Measurements from ENCODE around the gene NUDT4B. TPM values are rescaled to one million over a fixed set of nuclear protein-coding genes. Genes with fewer than 3 reads are reported as not detected.
"Not testable (repeated sequence)": the region's sequence is repeated elsewhere in the genome, so short reads cannot be mapped to it uniquely, and the experiment has no call there.

Gene NUDT4B
- total RNA-seq, 1 donor from 2014 or later = 1.0 TPM

DNA sequence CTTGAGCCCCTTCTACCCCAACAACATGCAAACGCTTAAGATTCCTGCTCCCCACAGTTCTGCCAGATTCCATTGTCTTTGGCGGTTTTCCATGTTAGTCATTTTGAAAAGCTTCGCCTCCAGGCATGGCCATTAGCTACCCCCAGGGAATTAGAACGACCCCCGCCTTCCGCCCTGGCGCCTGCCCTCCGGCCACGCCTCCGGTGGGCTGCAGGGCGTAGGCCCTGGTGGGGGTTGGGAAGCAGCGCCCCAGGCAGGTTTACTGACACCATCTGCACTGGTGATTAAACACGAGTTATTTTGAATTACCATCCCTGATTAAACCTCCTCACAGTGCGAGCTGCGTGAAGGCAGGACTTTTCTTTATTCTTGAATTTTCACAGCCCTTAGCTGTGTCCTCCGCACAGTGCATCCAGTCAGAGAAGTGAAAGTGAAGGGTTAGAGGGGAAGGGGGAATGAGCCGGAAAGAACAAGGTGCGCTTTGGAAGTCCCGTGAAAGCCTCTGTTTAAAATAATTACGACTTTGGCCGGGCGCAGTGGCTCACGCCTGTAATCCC is 43.0 kb downstream of the NUDT4B start:
- not testable (repeated sequence) for H3K4me1 ChIP-seq (ENCODE audit: control insufficient read depth in 3 of 3, insufficient read depth in 3 of 3, low read length in 3 of 3); H3K4me3 ChIP-seq (ENCODE audit: low read length in 3 of 3); H3K27ac ChIP-seq (ENCODE audit: low read depth, low read length); H3K27me3 ChIP-seq (ENCODE audit: control insufficient read depth in 3 of 3, insufficient read depth in 3 of 3, low read length in 3 of 3); H3K9ac ChIP-seq (ENCODE audit: low read depth in 1 of 3, low read length in 3 of 3); H3K36me3 ChIP-seq (ENCODE audit: control insufficient read depth in 3 of 3, insufficient read depth in 3 of 3, low read length in 3 of 3); H3K9me3 ChIP-seq (ENCODE audit: control insufficient read depth in 3 of 3, low read length in 3 of 3)

- not testable (repeated sequence) for H3K4me1 ChIP-seq (ENCODE audit: control insufficient read depth in 3 of 3, insufficient read depth in 3 of 3, low read length in 3 of 3); H3K27me3 ChIP-seq (ENCODE audit: control insufficient read depth in 3 of 3, insufficient read depth in 3 of 3, low read length in 3 of 3); H3K4me3 ChIP-seq (ENCODE audit: low read length in 3 of 3); H3K27ac ChIP-seq (ENCODE audit: low read depth, low read length); H3K9ac ChIP-seq (ENCODE audit: low read depth in 1 of 3, low read length in 3 of 3); H3K36me3 ChIP-seq (ENCODE audit: control insufficient read depth in 3 of 3, insufficient read depth in 3 of 3, low read length in 3 of 3); H3K9me3 ChIP-seq (ENCODE audit: control insufficient read depth in 3 of 3, low read length in 3 of 3)
These were observed 45.3 kb downstream of the NUDT4B start for GRCh38 chr1:148793762-148794332.

Small RNAs within 50 kb of the gene (small RNA-seq; reads per million reads assigned to genes)
- not detected for gene RNU6-1171P

Other genes with a start within 250 kb of the NUDT4B start
- 20.9 TPM for gene NBPF14, start 152.8 kb upstream of the NUDT4B start, total RNA-seq
- 605 TPM for gene PDE4DIP, start 95.7 kb downstream of the NUDT4B start, total RNA-seq